Liver (tissue), 9 donors: ENCODE data around the gene TMPRSS7. TPM values are rescaled to one million over a fixed set of nuclear protein-coding genes. Genes with fewer than 3 reads are reported as not detected.

Source experiments
- DNase-seq: peaks from one replicate; pipeline ENCODE4 v3.0.0-alpha.2; 2017; ENCODE audit warnings: low spot score
- H3K27ac ChIP-seq, 2 donors: one replicate each; pipeline ENCODE4 v1.7.0; 2013; ENCODE audit warnings: inconsistent platforms in 2 of 2, low read length in 2 of 2, control low read depth in 1 of 2, low read depth in 1 of 2, mild to moderate bottlenecking in 1 of 2
- H3K27me3 ChIP-seq, 4 donors: one replicate each; pipeline versions ENCODE4 v1.6.1 to v1.7.0; 2013; ENCODE audit warnings: low read length in 3 of 4, inconsistent platforms in 1 of 4, mild to moderate bottlenecking in 1 of 4, moderate library complexity in 1 of 4; ENCODE audit not compliant: control insufficient read depth in 4 of 4, insufficient read depth in 4 of 4
- H3K36me3 ChIP-seq, 4 donors: one replicate each; pipeline versions ENCODE4 v1.6.1 to v1.7.0; 2013; ENCODE audit warnings: low read length in 3 of 4, mild to moderate bottlenecking in 3 of 4, low read depth in 1 of 4, moderate library complexity in 1 of 4; ENCODE audit not compliant: control insufficient read depth in 4 of 4, insufficient read depth in 3 of 4
- H3K4me1 ChIP-seq, 4 donors: one replicate each; pipeline versions ENCODE4 v1.6.1 to v1.7.0; 2013; ENCODE audit warnings: low read length in 3 of 4, mild to moderate bottlenecking in 3 of 4, moderate library complexity in 1 of 4; ENCODE audit not compliant: control insufficient read depth in 4 of 4, insufficient read depth in 4 of 4
- H3K4me3 ChIP-seq, 3 donors: one replicate each; pipeline versions ENCODE4 v1.6.1 to v1.7.0; 2013; ENCODE audit warnings: low read length in 3 of 3, control low read depth in 1 of 3, low read depth in 1 of 3, mild to moderate bottlenecking in 1 of 3
- H3K9ac ChIP-seq, 2 donors: one replicate each; pipeline ENCODE4 v1.7.0; 2013; ENCODE audit warnings: low read length in 2 of 2, mild to moderate bottlenecking in 2 of 2, moderate library complexity in 2 of 2, control low read depth in 1 of 2, low read depth in 1 of 2
- H3K9me3 ChIP-seq, 4 donors: one replicate each; pipeline versions ENCODE4 v1.6.1 to v1.7.0; 2013; ENCODE audit warnings: low read length in 3 of 4; ENCODE audit not compliant: control insufficient read depth in 4 of 4
- ATF3 ChIP-seq: IDR thresholded peaks from 2 replicates; pipeline ENCODE4 v1.6.1; 2016; ENCODE audit warnings: antibody characterized with exemption
- CTCF ChIP-seq: fragments of 150-350 bp; IDR thresholded peaks from 2 replicates; pipeline ENCODE4 v1.5.1; 2017; ENCODE audit warnings: improper control_type of control experiment, low read depth, low read length; ENCODE audit not compliant: missing input control
- EGR1 ChIP-seq, 2 donors: IDR thresholded peaks; 2 replicates each; pipeline ENCODE4 v1.6.1; 2016 to 2018; ENCODE audit warnings: antibody characterized with exemption in 2 of 2, low read depth in 2 of 2
- FOXA1 ChIP-seq: IDR thresholded peaks from 2 replicates; pipeline ENCODE4 v1.6.1; 2016; ENCODE audit warnings: antibody characterized with exemption
- FOXA2 ChIP-seq: IDR thresholded peaks from 2 replicates; pipeline ENCODE4 v1.6.1; 2016; ENCODE audit warnings: antibody characterized with exemption
- GABPA ChIP-seq, 2 donors: IDR thresholded peaks in 1 of 2; conservative IDR thresholded peaks in 1 of 2; 2 replicates each; pipeline ENCODE4 v1.6.1; 2016; ENCODE audit warnings: antibody characterized with exemption in 2 of 2, mild to moderate bottlenecking in 1 of 2, moderate library complexity in 1 of 2
- HNF4A ChIP-seq, 2 donors: conservative IDR thresholded peaks; 2 replicates each; pipeline ENCODE4 v1.6.1; 2016; ENCODE audit warnings: antibody characterized with exemption in 2 of 2, mild to moderate bottlenecking in 2 of 2
- HNF4G ChIP-seq: IDR thresholded peaks from 2 replicates; pipeline ENCODE4 v1.6.1; 2016; ENCODE audit warnings: antibody characterized with exemption
- JUND ChIP-seq, 2 donors: IDR thresholded peaks; 2 replicates each; pipeline ENCODE4 v1.6.1; 2016; ENCODE audit warnings: antibody characterized with exemption in 2 of 2
- MAX ChIP-seq: IDR thresholded peaks from 2 replicates; pipeline ENCODE4 v1.6.1; 2016; ENCODE audit warnings: antibody characterized with exemption
- NR2F2 ChIP-seq: IDR thresholded peaks from 2 replicates; pipeline ENCODE4 v1.6.1; 2016; ENCODE audit warnings: antibody characterized with exemption
- RAD21 ChIP-seq, 2 donors: IDR thresholded peaks; 2 replicates each; pipeline ENCODE4 v1.6.1; 2016; ENCODE audit warnings: antibody characterized with exemption in 2 of 2, mild to moderate bottlenecking in 2 of 2
- RXRA ChIP-seq, 2 donors: IDR thresholded peaks; 2 replicates each; pipeline ENCODE4 v1.6.1; 2017 to 2018; ENCODE audit warnings: antibody characterized with exemption in 2 of 2, mild to moderate bottlenecking in 1 of 2
- SP1 ChIP-seq: IDR thresholded peaks from 2 replicates; pipeline ENCODE4 v1.6.1; 2018; ENCODE audit warnings: antibody characterized with exemption, mild to moderate bottlenecking
- TAF1 ChIP-seq: conservative IDR thresholded peaks from 2 replicates; pipeline ENCODE4 v1.6.1; 2016; ENCODE audit warnings: antibody characterized with exemption, mild to moderate bottlenecking
- YY1 ChIP-seq: IDR thresholded peaks from 2 replicates; pipeline ENCODE4 v1.6.1; 2016; ENCODE audit warnings: antibody characterized with exemption, mild to moderate bottlenecking
- WGBS: extraction: QIAGEN DNeasy Blood & Tissue Kit; methylation state at CpG from one replicate; pipeline ENCODE4 v1.1.7; 2013; 5-methylcytosine and 5-hydroxymethylcytosine counted together
- polyA plus RNA-seq, 2 donors: library from polyadenylated mRNA; stranded (reverse) in 1 of 2; unstranded in 1 of 2; fragments of 200-250 nt in 1 of 2; fragments of >200 nt in 1 of 2; fragmentation: Nextera tagmentation in 1 of 2; extraction: Ambion mirVana in 1 of 2; gene quantifications; one replicate each; pipeline versions ENCODE4 v1.2.1 to v1.2.3, GENCODE V29; 2013 to 2015
- total RNA-seq, 2 donors: library from RNA; depleted of rRNA; stranded (reverse); fragments of >200 nt; gene quantifications; one replicate each; pipeline ENCODE4 v1.2.3, GENCODE V29; 2014
- TF ChIP-seq, protein P1 (sequence below): IDR thresholded peaks from 2 replicates; pipeline ENCODE4 v1.6.1; 2016; ENCODE audit warnings: antibody characterized with exemption, mild to moderate bottlenecking
- TF ChIP-seq, protein P2 (sequence below): IDR thresholded peaks from 2 replicates; pipeline ENCODE4 v1.6.1; 2016; ENCODE audit warnings: antibody characterized with exemption
- donor health status: healthy.
- donor health status: healthy.
- donor health status: healthy.
- donor health status: healthy.
- donor health status: healthy.

TMPRSS7 gene
- total and polyA plus RNA-seq, 4 donors, result not detected

DNA sequence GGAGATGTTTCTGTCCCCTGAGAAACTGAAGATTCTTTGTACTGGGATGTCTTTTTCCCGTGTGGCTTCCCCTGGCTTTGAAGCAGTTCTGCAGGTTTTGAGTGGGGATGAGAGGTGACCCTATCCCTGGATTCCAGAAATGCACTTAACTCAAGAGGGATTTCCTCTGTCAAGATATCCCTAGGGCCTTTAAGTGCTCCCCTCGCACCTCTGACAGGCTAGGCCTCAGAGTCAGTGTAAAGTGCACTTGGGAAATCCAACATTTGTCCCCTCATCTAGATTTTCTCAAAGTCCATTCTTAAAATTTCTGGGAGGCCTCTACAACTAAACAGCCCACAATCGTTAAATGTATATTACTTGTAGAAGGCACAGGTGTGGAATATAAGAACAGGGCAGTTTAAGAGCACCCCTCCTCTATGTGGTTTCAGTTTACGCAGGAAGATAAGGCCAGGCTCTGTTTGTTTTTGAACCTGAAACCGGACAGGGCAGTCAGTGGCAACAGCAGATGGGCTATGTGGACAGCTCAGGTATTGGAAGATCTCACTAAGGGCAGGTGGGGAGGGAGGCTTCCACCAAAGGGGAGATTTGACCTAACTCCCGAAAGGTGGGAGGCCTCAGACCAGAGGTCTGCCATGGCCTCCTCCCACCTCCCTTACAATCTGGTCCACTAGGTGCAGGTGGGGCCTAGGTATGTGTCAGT lies 56.5 kb downstream of the TMPRSS7 start:
- H3K9ac ChIP-seq, result no peak overlapping the region
- DNase-seq, result no peak
- H3K9me3 ChIP-seq, result no peaks in the 10 kb centered on the region
- H3K27ac ChIP-seq, result no peak overlapping the region
- no peaks in the 10 kb centered on the region for H3K27me3 ChIP-seq
- H3K4me1 ChIP-seq, result peaks cover 0 to 8% (median 3%) of the 10 kb centered on the region in 4 donors
- no peaks in the 10 kb centered on the region for H3K36me3 ChIP-seq
- H3K4me3 ChIP-seq, result no peak overlapping the region
- WGBS, result 72% methylated on average over 6 of the region's 6 CpGs
- TF ChIP-seq HNF4G (no peak), ATF3 (no peak), TAF1 (no peak), EGR1 (IDR thresholded peaks at IDR 0.05; ENCODE audit: low read depth in 2 of 2) (no peak)

- no peak overlapping the region for H3K9ac ChIP-seq
- no peaks in the 10 kb centered on the region for H3K9me3 ChIP-seq
- H3K4me3 ChIP-seq, result no peak overlapping the region
- TF ChIP-seq ATF3 (no peak), FOXA2 (no peak), RAD21 (IDR thresholded peaks at IDR 0.05) (no peak), HNF4G (no peak), GABPA (IDR thresholded peaks at IDR 0.05 in 1 of 2, conservative IDR thresholded peaks at IDR 0.05 in 1 of 2) (no peak), FOXA1 (no peak), NR2F2 (no peak), MAX (no peak), JUND (IDR thresholded peaks at IDR 0.05) (no peak), EGR1 (IDR thresholded peaks at IDR 0.05; ENCODE audit: low read depth in 2 of 2) (no peak), HNF4A (conservative IDR thresholded peaks at IDR 0.05) (no peak), TAF1 (no peak), YY1 (no peak), SP1 (no peak), RXRA (IDR thresholded peaks at IDR 0.05) (no peak), CTCF (no peak)
- TF ChIP-seq, protein P1, sequence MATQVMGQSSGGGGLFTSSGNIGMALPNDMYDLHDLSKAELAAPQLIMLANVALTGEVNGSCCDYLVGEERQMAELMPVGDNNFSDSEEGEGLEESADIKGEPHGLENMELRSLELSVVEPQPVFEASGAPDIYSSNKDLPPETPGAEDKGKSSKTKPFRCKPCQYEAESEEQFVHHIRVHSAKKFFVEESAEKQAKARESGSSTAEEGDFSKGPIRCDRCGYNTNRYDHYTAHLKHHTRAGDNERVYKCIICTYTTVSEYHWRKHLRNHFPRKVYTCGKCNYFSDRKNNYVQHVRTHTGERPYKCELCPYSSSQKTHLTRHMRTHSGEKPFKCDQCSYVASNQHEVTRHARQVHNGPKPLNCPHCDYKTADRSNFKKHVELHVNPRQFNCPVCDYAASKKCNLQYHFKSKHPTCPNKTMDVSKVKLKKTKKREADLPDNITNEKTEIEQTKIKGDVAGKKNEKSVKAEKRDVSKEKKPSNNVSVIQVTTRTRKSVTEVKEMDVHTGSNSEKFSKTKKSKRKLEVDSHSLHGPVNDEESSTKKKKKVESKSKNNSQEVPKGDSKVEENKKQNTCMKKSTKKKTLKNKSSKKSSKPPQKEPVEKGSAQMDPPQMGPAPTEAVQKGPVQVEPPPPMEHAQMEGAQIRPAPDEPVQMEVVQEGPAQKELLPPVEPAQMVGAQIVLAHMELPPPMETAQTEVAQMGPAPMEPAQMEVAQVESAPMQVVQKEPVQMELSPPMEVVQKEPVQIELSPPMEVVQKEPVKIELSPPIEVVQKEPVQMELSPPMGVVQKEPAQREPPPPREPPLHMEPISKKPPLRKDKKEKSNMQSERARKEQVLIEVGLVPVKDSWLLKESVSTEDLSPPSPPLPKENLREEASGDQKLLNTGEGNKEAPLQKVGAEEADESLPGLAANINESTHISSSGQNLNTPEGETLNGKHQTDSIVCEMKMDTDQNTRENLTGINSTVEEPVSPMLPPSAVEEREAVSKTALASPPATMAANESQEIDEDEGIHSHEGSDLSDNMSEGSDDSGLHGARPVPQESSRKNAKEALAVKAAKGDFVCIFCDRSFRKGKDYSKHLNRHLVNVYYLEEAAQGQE, result no peak
- TF ChIP-seq, protein P2, sequence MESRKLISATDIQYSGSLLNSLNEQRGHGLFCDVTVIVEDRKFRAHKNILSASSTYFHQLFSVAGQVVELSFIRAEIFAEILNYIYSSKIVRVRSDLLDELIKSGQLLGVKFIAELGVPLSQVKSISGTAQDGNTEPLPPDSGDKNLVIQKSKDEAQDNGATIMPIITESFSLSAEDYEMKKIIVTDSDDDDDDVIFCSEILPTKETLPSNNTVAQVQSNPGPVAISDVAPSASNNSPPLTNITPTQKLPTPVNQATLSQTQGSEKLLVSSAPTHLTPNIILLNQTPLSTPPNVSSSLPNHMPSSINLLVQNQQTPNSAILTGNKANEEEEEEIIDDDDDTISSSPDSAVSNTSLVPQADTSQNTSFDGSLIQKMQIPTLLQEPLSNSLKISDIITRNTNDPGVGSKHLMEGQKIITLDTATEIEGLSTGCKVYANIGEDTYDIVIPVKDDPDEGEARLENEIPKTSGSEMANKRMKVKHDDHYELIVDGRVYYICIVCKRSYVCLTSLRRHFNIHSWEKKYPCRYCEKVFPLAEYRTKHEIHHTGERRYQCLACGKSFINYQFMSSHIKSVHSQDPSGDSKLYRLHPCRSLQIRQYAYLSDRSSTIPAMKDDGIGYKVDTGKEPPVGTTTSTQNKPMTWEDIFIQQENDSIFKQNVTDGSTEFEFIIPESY, result no peak
- no peak overlapping the region for H3K27ac ChIP-seq
- no peak for DNase-seq
- 61% methylated on average over 6 of the region's 6 CpGs for WGBS
- no peaks in the 10 kb centered on the region for H3K4me1 ChIP-seq
- H3K36me3 ChIP-seq, result no peaks in the 10 kb centered on the region
- no peaks in the 10 kb centered on the region for H3K27me3 ChIP-seq
Measured at GRCh38 chr3:112092496-112093179, 58.1 kb downstream of the TMPRSS7 start.
